ENCODE results near the gene AP3S2.

- TF ChIP-seq CTCF (IDR thresholded peaks at IDR 0.05) = no peak
- no peak for TF ChIP-seq POLR2AphosphoS5 (IDR thresholded peaks at IDR 0.05)
Observed at GRCh38 chr15:89783861-89784685, 109.7 kb downstream of the AP3S2 start.
